ENCODE results near the gene ANGPTL5. TPM values are rescaled to one million over a fixed set of nuclear protein-coding genes. Genes with fewer than 3 reads are reported as not detected.

ANGPTL5 gene
- total and polyA plus RNA-seq, 2 experiments from 2014 or later, result not detected

DNA sequence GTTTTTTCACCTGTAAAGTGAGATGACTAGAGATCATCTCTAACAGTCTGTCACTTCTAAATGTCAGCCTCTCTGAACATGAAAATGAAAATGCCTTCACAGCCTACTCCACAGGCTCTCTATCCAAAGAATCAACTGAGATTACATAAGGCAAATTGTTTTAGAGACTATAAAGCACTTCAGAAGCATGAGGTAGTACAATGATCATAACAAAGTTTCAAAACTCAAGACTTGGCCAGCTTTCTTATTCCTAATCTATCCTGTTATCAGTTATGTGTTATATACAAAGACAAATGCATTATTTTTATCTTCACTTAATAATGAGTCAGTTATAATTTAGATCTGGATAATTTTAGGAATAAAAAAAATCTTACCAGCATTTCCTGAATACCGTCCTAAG lies 21.8 kb downstream of the ANGPTL5 start:
- TF ChIP-seq, protein P1, sequence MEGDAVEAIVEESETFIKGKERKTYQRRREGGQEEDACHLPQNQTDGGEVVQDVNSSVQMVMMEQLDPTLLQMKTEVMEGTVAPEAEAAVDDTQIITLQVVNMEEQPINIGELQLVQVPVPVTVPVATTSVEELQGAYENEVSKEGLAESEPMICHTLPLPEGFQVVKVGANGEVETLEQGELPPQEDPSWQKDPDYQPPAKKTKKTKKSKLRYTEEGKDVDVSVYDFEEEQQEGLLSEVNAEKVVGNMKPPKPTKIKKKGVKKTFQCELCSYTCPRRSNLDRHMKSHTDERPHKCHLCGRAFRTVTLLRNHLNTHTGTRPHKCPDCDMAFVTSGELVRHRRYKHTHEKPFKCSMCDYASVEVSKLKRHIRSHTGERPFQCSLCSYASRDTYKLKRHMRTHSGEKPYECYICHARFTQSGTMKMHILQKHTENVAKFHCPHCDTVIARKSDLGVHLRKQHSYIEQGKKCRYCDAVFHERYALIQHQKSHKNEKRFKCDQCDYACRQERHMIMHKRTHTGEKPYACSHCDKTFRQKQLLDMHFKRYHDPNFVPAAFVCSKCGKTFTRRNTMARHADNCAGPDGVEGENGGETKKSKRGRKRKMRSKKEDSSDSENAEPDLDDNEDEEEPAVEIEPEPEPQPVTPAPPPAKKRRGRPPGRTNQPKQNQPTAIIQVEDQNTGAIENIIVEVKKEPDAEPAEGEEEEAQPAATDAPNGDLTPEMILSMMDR (conservative IDR thresholded peaks at IDR 0.05; ENCODE audit: low read depth in 2 of 2), result no peak
- TF ChIP-seq CREB1 (CRISPR knock-in tag; IDR thresholded peaks at IDR 0.05; ENCODE audit: low read depth) (no peak), ZNF114 (CRISPR knock-in tag; IDR thresholded peaks at IDR 0.05) (no peak), STAT1 (IDR thresholded peaks at IDR 0.05; ENCODE audit: unreplicated experiment) (no peak), EZH2 (IDR thresholded peaks at IDR 0.05; ENCODE audit: low read depth, unreplicated experiment) (no peak), ZNF331 (CRISPR knock-in tag; IDR thresholded peaks at IDR 0.05; ENCODE audit: low read depth) (no peak), EZH2phosphoT487 (IDR thresholded peaks at IDR 0.05; ENCODE audit: unreplicated experiment) (no peak), JUNB (IDR thresholded peaks at IDR 0.05; ENCODE audit: unreplicated experiment) (no peak), POLR2AphosphoS5 (IDR thresholded peaks at IDR 0.05; ENCODE audit: low read depth) (no peak), NANOG (IDR thresholded peaks at IDR 0.05; ENCODE audit: borderline replicate concordance) (no peak)
- TF ChIP-seq, protein P2, sequence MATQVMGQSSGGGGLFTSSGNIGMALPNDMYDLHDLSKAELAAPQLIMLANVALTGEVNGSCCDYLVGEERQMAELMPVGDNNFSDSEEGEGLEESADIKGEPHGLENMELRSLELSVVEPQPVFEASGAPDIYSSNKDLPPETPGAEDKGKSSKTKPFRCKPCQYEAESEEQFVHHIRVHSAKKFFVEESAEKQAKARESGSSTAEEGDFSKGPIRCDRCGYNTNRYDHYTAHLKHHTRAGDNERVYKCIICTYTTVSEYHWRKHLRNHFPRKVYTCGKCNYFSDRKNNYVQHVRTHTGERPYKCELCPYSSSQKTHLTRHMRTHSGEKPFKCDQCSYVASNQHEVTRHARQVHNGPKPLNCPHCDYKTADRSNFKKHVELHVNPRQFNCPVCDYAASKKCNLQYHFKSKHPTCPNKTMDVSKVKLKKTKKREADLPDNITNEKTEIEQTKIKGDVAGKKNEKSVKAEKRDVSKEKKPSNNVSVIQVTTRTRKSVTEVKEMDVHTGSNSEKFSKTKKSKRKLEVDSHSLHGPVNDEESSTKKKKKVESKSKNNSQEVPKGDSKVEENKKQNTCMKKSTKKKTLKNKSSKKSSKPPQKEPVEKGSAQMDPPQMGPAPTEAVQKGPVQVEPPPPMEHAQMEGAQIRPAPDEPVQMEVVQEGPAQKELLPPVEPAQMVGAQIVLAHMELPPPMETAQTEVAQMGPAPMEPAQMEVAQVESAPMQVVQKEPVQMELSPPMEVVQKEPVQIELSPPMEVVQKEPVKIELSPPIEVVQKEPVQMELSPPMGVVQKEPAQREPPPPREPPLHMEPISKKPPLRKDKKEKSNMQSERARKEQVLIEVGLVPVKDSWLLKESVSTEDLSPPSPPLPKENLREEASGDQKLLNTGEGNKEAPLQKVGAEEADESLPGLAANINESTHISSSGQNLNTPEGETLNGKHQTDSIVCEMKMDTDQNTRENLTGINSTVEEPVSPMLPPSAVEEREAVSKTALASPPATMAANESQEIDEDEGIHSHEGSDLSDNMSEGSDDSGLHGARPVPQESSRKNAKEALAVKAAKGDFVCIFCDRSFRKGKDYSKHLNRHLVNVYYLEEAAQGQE (IDR thresholded peaks at IDR 0.05; ENCODE audit: unreplicated experiment), result no peak
- TF ChIP-seq, protein P3, sequence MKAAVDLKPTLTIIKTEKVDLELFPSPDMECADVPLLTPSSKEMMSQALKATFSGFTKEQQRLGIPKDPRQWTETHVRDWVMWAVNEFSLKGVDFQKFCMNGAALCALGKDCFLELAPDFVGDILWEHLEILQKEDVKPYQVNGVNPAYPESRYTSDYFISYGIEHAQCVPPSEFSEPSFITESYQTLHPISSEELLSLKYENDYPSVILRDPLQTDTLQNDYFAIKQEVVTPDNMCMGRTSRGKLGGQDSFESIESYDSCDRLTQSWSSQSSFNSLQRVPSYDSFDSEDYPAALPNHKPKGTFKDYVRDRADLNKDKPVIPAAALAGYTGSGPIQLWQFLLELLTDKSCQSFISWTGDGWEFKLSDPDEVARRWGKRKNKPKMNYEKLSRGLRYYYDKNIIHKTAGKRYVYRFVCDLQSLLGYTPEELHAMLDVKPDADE (IDR thresholded peaks at IDR 0.05), result no peak
- TF ChIP-seq, protein P4, sequence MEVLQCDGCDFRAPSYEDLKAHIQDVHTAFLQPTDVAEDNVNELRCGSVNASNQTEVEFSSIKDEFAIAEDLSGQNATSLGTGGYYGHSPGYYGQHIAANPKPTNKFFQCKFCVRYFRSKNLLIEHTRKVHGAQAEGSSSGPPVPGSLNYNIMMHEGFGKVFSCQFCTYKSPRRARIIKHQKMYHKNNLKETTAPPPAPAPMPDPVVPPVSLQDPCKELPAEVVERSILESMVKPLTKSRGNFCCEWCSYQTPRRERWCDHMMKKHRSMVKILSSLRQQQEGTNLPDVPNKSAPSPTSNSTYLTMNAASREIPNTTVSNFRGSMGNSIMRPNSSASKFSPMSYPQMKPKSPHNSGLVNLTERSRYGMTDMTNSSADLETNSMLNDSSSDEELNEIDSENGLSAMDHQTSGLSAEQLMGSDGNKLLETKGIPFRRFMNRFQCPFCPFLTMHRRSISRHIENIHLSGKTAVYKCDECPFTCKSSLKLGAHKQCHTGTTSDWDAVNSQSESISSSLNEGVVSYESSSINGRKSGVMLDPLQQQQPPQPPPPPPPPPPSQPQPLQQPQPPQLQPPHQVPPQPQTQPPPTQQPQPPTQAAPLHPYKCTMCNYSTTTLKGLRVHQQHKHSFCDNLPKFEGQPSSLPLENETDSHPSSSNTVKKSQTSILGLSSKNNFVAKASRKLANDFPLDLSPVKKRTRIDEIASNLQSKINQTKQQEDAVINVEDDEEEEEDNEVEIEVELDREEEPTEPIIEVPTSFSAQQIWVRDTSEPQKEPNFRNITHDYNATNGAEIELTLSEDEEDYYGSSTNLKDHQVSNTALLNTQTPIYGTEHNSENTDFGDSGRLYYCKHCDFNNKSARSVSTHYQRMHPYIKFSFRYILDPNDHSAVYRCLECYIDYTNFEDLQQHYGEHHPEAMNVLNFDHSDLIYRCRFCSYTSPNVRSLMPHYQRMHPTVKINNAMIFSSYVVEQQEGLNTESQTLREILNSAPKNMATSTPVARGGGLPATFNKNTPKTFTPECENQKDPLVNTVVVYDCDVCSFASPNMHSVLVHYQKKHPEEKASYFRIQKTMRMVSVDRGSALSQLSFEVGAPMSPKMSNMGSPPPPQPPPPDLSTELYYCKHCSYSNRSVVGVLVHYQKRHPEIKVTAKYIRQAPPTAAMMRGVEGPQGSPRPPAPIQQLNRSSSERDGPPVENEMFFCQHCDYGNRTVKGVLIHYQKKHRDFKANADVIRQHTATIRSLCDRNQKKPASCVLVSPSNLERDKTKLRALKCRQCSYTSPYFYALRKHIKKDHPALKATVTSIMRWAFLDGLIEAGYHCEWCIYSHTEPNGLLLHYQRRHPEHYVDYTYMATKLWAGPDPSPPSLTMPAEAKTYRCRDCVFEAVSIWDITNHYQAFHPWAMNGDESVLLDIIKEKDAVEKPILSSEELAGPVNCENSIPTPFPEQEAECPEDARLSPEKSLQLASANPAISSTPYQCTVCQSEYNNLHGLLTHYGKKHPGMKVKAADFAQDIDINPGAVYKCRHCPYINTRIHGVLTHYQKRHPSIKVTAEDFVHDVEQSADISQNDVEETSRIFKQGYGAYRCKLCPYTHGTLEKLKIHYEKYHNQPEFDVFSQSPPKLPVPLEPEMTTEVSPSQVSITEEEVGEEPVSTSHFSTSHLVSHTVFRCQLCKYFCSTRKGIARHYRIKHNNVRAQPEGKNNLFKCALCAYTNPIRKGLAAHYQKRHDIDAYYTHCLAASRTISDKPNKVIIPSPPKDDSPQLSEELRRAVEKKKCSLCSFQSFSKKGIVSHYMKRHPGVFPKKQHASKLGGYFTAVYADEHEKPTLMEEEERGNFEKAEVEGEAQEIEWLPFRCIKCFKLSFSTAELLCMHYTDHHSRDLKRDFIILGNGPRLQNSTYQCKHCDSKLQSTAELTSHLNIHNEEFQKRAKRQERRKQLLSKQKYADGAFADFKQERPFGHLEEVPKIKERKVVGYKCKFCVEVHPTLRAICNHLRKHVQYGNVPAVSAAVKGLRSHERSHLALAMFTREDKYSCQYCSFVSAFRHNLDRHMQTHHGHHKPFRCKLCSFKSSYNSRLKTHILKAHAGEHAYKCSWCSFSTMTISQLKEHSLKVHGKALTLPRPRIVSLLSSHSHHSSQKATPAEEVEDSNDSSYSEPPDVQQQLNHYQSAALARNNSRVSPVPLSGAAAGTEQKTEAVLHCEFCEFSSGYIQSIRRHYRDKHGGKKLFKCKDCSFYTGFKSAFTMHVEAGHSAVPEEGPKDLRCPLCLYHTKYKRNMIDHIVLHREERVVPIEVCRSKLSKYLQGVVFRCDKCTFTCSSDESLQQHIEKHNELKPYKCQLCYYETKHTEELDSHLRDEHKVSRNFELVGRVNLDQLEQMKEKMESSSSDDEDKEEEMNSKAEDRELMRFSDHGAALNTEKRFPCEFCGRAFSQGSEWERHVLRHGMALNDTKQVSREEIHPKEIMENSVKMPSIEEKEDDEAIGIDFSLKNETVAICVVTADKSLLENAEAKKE (CRISPR knock-in tag; IDR thresholded peaks at IDR 0.05), result no peak
- Histone ChIP-seq H3K27ac (ENCODE audit: low read depth) (no peak overlapping the region), H3K36me3 (ENCODE audit: insufficient read depth) (no peaks in the 10 kb centered on the region), H3K9me2 (ENCODE audit: insufficient read depth) (no peaks in the 10 kb centered on the region), H3K4me2 (no peak overlapping the region), H3K79me2 (replicated peaks; ENCODE audit: insufficient read depth) (no peaks in the 10 kb centered on the region), H4K20me1 (replicated peaks; ENCODE audit: insufficient read depth) (no peaks in the 10 kb centered on the region), H3K4me3 (no peak overlapping the region), H3K27me3 (ENCODE audit: insufficient read depth) (no peaks in the 10 kb centered on the region), H2AFZ (no peak overlapping the region), H3K4me1 (ENCODE audit: insufficient read depth) (no peaks in the 10 kb centered on the region), H3F3A (replicated peaks; ENCODE audit: low read depth) (no peaks in the 10 kb centered on the region)
- Mint-ChIP-seq H3K9me3 (no peaks in the 10 kb centered on the region), H3K27me3 (ENCODE audit: insufficient read depth, low read depth, poor library complexity) (no peaks in the 10 kb centered on the region), H3K4me3 (no peak overlapping the region), H3K4me1 (no peaks in the 10 kb centered on the region), H3K27ac (no peak overlapping the region), H3K36me3 (ENCODE audit: low read depth) (no peaks in the 10 kb centered on the region)
- DNase-seq (ENCODE audit: low spot score) (no peak), ATAC-seq (no peak)

Data from GM23338 (cell line).